ENCODE measurements around the gene MALT1. TPM values are rescaled to one million over a fixed set of nuclear protein-coding genes. Genes with fewer than 3 reads are reported as not detected.
"Not testable (repeated sequence)": the region's sequence is repeated elsewhere in the genome, so short reads cannot be mapped to it uniquely, and the experiment has no call there.

MALT1 gene
- total RNA-seq, 1 donor from 2014 or later, result 14.5 TPM

GRCh38 chr18:58646334-58646862 lies 24.9 kb upstream of the MALT1 start:
- Histone ChIP-seq H3K36me3 (no peaks in the 10 kb centered on the region), H3K4me3 (no peak overlapping the region), H3K27me3 (no peaks in the 10 kb centered on the region), H3K27ac (no peak overlapping the region), H3K9me3 (no peaks in the 10 kb centered on the region), H3K4me1 (no peaks in the 10 kb centered on the region)
- intact Hi-C loops (cut with DNase I), result no loop called here
- TF ChIP-seq, protein P1, sequence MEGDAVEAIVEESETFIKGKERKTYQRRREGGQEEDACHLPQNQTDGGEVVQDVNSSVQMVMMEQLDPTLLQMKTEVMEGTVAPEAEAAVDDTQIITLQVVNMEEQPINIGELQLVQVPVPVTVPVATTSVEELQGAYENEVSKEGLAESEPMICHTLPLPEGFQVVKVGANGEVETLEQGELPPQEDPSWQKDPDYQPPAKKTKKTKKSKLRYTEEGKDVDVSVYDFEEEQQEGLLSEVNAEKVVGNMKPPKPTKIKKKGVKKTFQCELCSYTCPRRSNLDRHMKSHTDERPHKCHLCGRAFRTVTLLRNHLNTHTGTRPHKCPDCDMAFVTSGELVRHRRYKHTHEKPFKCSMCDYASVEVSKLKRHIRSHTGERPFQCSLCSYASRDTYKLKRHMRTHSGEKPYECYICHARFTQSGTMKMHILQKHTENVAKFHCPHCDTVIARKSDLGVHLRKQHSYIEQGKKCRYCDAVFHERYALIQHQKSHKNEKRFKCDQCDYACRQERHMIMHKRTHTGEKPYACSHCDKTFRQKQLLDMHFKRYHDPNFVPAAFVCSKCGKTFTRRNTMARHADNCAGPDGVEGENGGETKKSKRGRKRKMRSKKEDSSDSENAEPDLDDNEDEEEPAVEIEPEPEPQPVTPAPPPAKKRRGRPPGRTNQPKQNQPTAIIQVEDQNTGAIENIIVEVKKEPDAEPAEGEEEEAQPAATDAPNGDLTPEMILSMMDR (IDR thresholded peaks at IDR 0.05), result no peak
- no peak for DNase-seq (ENCODE audit: low spot score in 2 of 2)

DNA sequence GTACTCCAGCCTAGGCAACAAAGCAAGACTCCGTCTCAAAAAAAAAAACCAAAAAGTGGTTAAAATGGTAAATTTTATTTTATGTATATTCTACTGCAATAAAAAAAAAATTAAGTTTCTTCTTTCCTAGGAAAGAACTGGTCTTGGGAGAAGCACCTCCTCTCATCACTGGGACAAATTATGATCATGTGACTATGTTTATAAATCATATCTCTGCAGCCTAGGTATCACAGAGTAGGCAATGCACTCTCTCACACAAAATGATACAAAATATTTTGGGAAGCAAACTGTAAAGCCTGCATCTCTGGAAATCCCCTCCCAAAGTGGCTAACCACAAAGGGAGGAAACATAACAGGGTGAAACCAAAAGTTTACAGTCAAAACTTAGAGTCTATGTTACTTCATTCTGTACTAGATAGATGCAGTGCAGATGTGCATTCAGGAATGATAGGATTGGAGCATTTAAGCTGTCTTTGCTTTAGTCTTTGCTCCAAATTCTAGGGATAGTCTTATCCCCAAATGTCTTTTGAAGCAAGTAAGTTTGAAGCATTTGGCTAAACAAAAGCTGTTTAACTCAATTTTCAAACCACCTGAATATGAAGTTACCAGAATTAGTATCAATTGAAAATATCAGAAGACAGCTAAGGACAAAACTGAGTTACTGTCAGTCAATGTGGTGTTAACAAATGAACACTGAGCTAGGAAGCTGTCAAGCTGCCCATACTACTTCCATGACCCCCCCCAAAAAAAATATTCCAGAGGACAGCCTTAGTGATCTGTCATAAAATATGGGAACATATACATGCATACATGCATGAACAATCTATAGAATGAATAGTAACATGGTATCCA lies 21.1 kb upstream of the MALT1 start:
- no peaks in the 10 kb centered on the region for H3K4me1 ChIP-seq
- intact Hi-C loops (cut with DNase I), result no loop called here
- TF ChIP-seq, protein P1 (IDR thresholded peaks at IDR 0.05), result no peak
- no peak overlapping the region for H3K4me3 ChIP-seq
- H3K27ac ChIP-seq, result no peak overlapping the region
- H3K9me3 ChIP-seq, result peaks cover 2 to 4% of the 10 kb centered on the region in 2 donors
- no peaks in the 10 kb centered on the region for H3K27me3 ChIP-seq
- no peak for DNase-seq (ENCODE audit: low spot score in 2 of 2)
- no peaks in the 10 kb centered on the region for H3K36me3 ChIP-seq

- H3K9me3 ChIP-seq; intact Hi-C loops (cut with DNase I): not testable (repeated sequence)
These were observed 20.4 kb upstream of the MALT1 start for GRCh38 chr18:58650830-58651229.

GRCh38 chr18:58653144-58653722 lies 18.0 kb upstream of the MALT1 start:
- H3K4me1 ChIP-seq; H3K27me3 ChIP-seq; H3K9me3 ChIP-seq; H3K36me3 ChIP-seq; DNase-seq (ENCODE audit: low spot score in 2 of 2); intact Hi-C loops (cut with DNase I); H3K27ac ChIP-seq; H3K4me3 ChIP-seq: not testable (repeated sequence)

More at GRCh38 chr18:58650830-58651229, 20.4 kb upstream of the MALT1 start:
- H3K36me3 ChIP-seq; H3K4me1 ChIP-seq; H3K27ac ChIP-seq; H3K4me3 ChIP-seq; H3K27me3 ChIP-seq; DNase-seq (ENCODE audit: low spot score in 2 of 2): not testable (repeated sequence)

DNA sequence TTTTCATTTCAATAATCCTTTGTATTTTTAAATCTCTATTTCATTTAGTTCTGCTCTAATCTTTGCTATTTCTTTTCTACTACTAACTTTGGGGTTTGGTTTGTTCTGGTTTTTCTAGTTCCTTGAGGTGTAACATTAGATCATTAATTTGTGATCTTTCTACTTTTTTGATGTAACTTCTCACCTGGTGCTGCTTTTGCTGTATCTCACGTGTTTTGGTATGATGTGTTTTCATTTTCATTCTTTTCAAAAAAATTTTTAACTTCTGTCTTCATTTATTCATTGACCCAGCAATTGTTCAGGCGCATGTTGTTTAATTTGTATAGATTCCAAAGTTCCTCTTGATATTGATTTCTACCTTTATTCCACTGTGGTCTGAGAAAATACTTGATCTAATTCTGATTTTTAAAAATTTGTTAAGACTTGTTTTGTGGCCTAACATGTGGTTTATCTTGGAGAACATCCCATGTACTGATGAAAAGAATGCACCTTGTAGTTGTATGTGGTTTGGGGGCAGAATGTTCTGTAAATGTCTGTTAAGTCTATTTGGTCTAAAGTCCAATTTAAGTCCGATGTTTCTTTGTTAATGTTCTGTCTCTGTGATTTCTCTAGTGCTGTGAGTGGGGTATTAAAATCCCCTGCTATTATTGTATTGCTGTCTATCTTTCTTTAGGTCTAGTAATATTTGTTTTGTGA lies 17.3 kb upstream of the MALT1 start:
- Histone ChIP-seq H3K9me3 (peaks cover 7 to 9% of the 10 kb centered on the region in 2 donors), H3K36me3 (no peaks in the 10 kb centered on the region), H3K27ac (no peak overlapping the region), H3K4me1 (no peaks in the 10 kb centered on the region), H3K27me3 (no peaks in the 10 kb centered on the region), H3K4me3 (no peak overlapping the region)
- intact Hi-C loops (cut with DNase I), result no loop called here
- TF ChIP-seq, protein P1 (IDR thresholded peaks at IDR 0.05), result no peak
- no peak for DNase-seq (ENCODE audit: low spot score in 2 of 2)

- H3K9me3 ChIP-seq, result peaks cover 7 to 9% of the 10 kb centered on the region in 2 donors
- intact Hi-C loops (cut with DNase I), result no loop called here
- H3K27me3 ChIP-seq, result no peaks in the 10 kb centered on the region
- TF ChIP-seq, protein P1 (IDR thresholded peaks at IDR 0.05), result no peak
- no peak overlapping the region for H3K27ac ChIP-seq
- no peak overlapping the region for H3K4me3 ChIP-seq
- H3K4me1 ChIP-seq, result no peaks in the 10 kb centered on the region
- H3K36me3 ChIP-seq, result no peaks in the 10 kb centered on the region
- no peak for DNase-seq (ENCODE audit: low spot score in 2 of 2)
These were observed 16.2 kb upstream of the MALT1 start for GRCh38 chr18:58654896-58655614.
